Measurements from ENCODE around the gene KCTD2.
"Not testable (repeated sequence)": the region's sequence is repeated elsewhere in the genome, so short reads cannot be mapped to it uniquely, and the experiment has no call there.

KCTD2 gene

DNA sequence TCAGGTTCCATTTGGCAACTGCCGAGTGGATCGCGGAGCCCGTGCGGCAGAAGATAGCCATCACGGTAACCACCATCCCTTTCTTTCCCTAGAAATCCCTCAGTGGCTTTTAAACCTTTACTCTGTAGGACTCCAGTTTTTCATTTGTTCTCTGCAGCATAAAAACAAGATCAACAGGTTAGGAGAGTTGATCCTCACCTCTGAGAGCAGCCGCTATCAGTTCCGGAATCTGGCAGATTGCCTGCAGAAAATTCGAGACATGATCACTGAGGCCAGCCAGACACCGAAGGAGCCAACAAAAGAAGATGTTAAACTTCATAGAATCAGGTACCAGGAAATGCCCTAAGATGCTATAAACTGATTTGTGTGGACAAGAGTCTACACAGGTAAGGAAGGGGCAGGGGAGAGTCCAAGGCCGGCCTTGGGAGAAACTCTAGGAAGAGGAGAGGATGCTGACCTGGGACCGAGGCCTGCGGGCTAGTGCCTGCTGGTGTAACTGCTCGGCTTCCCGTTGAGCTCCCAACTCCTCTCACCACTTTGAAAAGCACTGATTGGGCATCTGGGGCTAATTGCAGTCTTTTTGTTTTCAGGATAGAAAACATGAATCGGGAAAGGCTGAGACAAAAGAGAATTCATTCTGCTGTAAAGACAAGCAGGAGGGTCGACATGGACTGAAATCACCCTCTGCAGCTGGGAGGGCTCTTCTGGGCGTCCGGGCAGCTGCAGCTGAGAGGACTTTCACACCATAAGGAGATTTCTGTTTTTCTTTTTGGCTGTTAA is 26.5 kb upstream of the KCTD2 start:
- DNase-seq, result no peak

GRCh38 chr17:75024686-75025397 is 22.2 kb upstream of the KCTD2 start:
- DNase-seq, result no peak

- not testable (repeated sequence) for DNase-seq
Measured at GRCh38 chr17:75025398-75025734, 21.7 kb upstream of the KCTD2 start.

GRCh38 chr17:75026650-75027049 is 20.4 kb upstream of the KCTD2 start:
- DNase-seq, result not testable (repeated sequence)

DNA sequence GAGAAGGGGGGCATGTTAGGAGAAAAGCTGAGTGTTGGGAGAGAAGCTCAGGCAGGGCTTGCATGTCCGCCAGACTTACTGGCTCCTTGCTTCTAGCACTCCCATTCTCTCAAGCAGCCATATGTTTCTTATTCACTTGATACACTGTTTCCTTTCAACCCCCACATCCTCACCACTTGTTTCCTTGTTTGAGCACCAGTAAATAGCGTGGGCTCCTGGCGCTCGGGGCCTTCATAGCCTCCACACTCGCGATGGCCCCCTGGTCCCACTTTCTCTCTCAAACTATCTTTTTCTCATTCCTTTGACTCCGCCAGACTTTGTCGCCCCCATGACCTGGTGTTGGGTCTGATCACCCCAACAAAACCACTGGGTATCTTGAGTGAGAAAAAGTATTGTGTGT is 16.9 kb upstream of the KCTD2 start:
- no peak for DNase-seq

DNA sequence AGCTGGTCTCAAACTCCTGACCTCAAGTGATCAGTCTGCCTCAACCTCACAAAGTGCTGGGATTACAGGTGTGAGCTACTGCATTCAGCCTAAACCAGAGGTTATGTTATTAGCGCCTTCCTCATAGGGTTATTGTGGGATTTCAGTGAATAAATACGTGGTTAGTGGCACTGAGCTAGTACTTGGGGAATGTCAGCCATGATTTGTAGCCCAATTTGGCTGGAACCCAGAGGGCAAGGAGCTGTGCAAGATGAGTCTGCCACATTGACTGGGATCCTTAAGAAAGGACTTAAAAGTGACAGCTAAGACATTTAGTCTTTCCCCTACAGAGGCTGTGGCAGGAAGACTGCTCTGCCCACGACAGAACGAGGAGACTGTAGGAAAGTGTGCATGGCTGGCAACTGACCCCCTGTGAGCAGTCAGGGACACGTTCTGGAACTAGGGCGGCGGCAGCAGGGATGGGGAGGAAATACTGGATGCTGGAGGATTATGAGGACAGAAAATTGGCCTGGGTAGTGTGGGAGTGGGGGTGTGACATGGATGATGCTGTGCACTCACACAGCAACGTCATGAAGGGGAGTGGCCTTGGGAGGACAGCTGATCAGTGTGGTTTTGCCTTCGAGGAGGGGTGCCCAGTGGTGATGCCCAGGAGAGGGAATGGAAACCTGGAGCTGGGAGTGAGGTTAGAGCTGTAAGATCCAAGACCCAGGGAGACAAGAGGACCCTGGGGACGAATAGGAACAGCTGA is 14.9 kb upstream of the KCTD2 start:
- peak; percentile 78 for DNase-seq

GRCh38 chr17:75032720-75033280 is 14.2 kb upstream of the KCTD2 start:
- DNase-seq, result peak; percentile 8

DNA sequence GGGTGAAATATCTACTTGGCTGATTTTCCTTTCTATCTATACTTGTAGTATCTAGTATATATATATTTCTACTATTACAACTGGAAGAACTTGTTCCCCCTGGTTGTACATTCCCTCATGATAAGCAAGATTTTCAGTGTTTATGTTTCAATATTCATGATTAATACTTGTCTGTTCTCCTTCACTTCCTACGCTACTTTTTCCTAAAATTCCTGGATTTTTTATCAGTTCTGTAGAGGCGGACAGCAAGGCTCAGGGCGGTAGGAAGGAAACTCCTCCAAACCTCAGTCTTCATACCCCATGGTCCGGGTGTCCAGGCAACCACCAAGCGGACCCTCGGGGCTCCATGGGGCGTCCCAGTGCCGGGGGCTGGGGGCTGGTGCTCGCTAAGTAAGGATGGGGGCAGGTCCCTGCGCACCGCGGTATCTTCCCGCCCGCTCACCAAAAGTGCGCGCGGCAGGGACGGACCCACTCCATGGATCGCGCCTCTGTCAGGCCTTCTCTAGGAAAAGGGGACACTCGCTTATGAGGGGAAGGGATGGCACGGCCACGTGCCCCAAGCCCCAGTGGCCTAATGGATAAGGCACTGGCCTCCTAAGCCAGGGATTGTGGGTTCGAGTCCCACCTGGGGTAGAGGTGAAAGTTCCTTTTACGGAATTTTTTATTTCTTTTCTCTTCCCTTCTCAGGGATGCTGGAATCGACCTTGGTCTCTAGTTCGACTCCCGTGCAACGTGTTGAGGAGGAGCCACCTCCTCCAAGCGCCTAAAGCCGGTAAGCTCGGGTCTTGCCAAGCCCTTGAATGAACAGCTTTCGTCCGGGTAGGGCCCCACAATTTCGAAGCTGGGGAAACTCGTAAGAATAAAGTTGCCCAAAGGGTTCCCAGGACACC is 13.4 kb upstream of the KCTD2 start:
- DNase-seq, result peak; percentile 93

- peak; percentile 92 for DNase-seq
Measured at GRCh38 chr17:75034236-75034908, 12.7 kb upstream of the KCTD2 start.

DNA sequence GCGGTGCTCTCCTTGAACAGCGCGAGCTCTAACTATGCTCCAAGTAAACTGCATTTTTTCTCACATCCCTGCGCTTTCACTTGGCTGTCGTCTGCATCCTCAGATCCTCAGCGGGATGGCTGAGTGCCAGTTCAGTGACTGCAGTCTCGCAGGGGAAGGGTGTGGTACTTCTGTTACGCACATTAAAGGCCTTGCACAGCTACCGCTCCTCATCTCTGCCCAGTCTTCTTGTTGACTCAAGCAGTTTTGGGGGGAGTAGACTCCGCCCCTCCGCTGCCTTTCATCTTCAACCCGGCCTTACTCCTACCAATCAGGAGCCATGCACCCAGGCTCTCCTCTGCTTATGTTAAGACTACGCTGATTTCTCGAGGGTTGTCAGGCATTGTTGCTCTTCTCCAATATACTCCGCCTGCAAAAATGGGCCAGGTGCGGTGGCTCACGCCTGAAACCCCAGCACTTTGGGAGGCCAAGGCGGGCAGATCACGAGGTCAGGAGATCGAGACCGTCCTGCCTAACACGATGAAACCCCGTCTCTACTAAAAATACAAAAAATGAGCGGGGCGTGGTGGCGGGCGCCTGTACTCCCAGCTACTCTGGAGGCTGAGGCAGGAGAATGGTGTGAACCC is 10.3 kb upstream of the KCTD2 start:
- DNase-seq, result peak; percentile 75

- DNase-seq, result no peak
Measured at GRCh38 chr17:75039238-75039637, 7.8 kb upstream of the KCTD2 start.

DNA sequence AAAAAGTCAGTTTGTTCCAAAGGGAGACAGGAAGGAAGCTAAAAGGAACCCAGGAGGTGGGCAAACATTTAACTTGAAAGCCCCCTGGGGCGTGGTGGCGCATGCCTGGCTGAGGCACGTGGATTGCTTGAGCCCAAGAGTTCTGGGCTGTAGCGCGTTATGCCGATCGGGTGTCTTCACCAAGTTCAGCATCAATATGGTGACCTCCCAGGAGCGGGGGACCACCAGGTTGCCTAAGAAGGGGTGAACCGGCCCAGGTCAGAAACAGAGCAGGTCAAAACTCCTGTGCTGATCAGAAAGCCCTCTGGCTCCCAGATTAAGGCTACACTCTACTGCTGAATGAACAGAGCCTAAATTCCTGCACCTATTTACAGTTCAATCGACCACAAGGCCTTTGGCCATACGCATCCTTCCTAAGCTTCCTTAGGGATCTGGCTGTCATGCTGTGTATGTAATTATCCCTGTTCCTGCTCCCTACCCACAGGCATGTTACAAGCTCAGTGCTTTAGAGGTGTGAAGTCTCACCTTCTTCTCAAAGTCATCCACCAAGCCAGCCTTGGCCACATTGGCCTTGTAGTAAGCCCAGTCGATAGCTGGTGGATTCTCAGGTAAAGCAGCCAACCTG is 5.3 kb upstream of the KCTD2 start:
- DNase-seq, result no peak

- not testable (repeated sequence) for DNase-seq
Measured at GRCh38 chr17:75043789-75044188, 3.2 kb upstream of the KCTD2 start.

DNA sequence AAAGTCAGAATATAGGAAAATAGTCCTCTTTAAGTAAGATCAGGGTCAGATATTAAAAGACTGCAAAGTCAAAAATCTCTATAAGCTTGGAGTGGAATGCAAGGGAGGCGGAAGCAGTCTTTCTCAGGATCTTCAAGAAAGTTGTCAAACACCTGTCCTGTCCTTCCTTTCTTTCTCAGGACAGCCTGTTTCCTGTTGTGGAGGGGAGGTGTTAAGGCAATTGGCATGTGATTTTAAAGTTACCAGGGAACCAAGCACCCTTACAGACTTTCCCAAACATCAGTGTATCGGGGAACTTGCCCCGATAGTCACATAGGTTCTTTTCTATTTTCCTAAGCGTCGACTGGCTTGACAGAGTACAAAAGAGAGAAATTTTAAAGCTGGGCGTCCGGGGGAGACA is 2.3 kb upstream of the KCTD2 start:
- DNase-seq, result no peak

GRCh38 chr17:75045946-75046406 is 1.0 kb upstream of the KCTD2 start:
- not testable (repeated sequence) for DNase-seq

GRCh38 chr17:75047398-75048098 is 523 bp downstream of the KCTD2 start:
- DNase-seq, result no peak

- DNase-seq, result no peak
Measured at GRCh38 chr17:75048249-75048878, 1.3 kb downstream of the KCTD2 start.

DNA sequence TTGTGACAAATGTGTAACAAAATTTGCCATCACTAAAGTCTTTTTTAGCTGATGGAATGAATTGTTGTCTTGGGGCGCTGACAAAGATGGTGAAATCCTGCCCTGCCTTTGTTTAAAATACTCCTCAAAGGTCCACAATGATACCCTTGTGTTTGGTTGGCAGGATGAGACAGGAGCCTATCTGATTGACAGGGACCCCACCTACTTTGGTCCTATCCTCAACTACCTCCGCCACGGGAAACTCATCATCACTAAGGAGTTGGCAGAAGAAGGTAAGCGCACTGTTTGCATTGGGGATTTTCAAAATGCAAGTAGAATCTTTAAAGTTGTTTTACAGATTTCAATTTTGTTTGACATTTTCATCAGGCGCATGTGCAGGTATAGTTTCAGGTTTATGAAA is 2.0 kb downstream of the KCTD2 start:
- no peak for DNase-seq

GRCh38 chr17:75049706-75050105 is 2.7 kb downstream of the KCTD2 start:
- no peak for DNase-seq

All from fibroblast of skin of abdomen (primary cell).